ENCODE results near the gene FURIN. TPM values are rescaled to one million over a fixed set of nuclear protein-coding genes. Genes with fewer than 3 reads are reported as not detected.
"Not testable (repeated sequence)": the region's sequence is repeated elsewhere in the genome, so short reads cannot be mapped to it uniquely, and the experiment has no call there.

Gene FURIN
- total RNA-seq, 1 experiment from 2014 or later: 62.0 TPM

DNA sequence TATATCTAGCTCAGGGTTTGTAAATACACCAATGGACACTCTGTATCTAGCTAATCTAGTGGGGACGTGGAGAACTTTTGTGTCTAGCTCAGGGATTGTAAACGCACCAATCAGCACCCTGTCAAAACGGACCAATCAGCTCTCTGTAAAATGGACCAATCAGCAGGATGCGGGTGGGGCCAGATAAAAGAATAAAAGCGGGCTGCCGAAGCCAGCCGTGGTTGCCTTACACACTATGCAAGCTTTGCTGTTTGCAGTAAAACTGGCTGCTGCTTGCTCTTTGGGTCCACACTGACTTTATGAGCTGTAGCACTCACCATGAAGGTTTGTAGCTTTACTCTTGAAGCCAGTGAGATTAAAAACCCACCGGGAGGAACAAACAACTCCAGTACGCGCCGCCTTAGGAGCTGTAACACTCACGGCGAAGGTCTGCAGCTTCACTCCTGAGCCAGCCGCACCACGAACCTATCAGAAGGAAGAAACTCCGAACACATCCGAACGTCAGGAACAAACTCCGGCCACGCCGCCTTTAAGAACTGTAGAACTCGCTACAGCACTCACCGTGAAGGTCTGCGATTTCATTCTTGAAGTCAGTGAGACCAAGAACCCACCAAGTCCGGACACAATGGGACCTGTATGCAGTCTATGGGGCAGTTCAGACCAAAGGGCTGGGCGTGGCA is 42.0 kb upstream of the FURIN start:
- H3K36me3 ChIP-seq (ENCODE audit: control insufficient read depth, insufficient read depth, low read length); DNase-seq (ENCODE audit: low read depth, low spot score); H3K27ac ChIP-seq (ENCODE audit: low read length); in situ Hi-C loops (cut with HindIII; ENCODE audit: low pct_unique_long_range_greater_than_20kb, low sequenced_read_pairs); H3K27me3 ChIP-seq (ENCODE audit: control insufficient read depth, insufficient read depth, low read length); H3K4me1 ChIP-seq (ENCODE audit: control insufficient read depth, insufficient read depth, low read length); H3K9me3 ChIP-seq (ENCODE audit: control insufficient read depth, insufficient read depth, low read depth, low read length); BruUV-seq (replicated peaks); ATAC-seq; intact Hi-C loops (cut with micrococcal nuclease; ENCODE audit: unreplicated experiment); H3K4me3 ChIP-seq (ENCODE audit: low read depth in 2 of 2, low read length in 2 of 2): not testable (repeated sequence)
- CTCF ChIA-PET: interaction anchor here (1.5 kb wide), 1 partner anchor 8 kb away, joined by 3 read pairs; no protein-coding TSS in a partner anchor
- POLR2A ChIA-PET: interaction anchor here (0.6 kb wide), 1 partner anchor 45 kb away, joined by 7 read pairs; no protein-coding TSS in a partner anchor

DNA sequence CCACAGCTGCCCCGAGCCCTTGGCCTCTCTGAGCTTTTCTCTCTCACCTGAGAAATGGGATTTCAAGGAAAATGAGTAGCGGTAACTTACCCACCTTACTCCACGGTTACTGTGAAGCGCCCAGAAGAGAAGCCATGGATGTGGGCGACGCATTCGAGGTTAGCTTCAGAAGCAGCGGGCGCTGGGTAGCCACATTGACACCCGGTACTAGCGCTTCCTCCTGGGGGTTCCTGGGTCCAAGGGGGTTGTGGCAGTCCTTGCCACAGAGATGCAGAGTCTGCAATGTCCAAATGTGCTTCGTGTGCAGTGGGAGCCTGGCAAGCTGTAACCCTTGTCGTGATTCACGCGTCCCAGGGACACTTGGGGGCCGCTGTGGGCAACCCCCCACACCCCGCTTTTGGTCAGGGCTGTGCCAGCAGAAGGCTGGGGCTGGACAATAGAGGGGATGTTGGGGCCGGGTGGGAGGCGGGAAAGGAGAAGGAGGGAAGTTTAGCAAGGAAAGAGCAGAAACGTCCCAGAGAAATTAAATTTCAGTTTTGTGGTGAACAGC is 41.4 kb upstream of the FURIN start:
- intact Hi-C loops (cut with micrococcal nuclease; ENCODE audit: unreplicated experiment): no loop called here
- in situ Hi-C loops (cut with HindIII; ENCODE audit: low pct_unique_long_range_greater_than_20kb, low sequenced_read_pairs): no loop called here
- Histone ChIP-seq H3K4me3 (ENCODE audit: low read depth in 2 of 2, low read length in 2 of 2) (no peak overlapping the region), H3K36me3 (ENCODE audit: control insufficient read depth, insufficient read depth, low read length) (no peaks in the 10 kb centered on the region), H3K9me3 (ENCODE audit: control insufficient read depth, insufficient read depth, low read depth, low read length) (no peaks in the 10 kb centered on the region), H3K27ac (ENCODE audit: low read length) (no peak overlapping the region), H3K27me3 (ENCODE audit: control insufficient read depth, insufficient read depth, low read length) (no peaks in the 10 kb centered on the region), H3K4me1 (ENCODE audit: control insufficient read depth, insufficient read depth, low read length) (no peaks in the 10 kb centered on the region)
- POLR2A ChIA-PET: no interaction called here
- CTCF ChIA-PET: interaction anchor here (1.5 kb wide), 1 partner anchor 9 kb away, joined by 3 read pairs; no protein-coding TSS in a partner anchor
- no peak for TF ChIP-seq POLR2AphosphoS5 (IDR thresholded peaks at IDR 0.05; ENCODE audit: low read depth, low read length)
- TF ChIP-seq TCF7L2 (IDR thresholded peaks at IDR 0.05; ENCODE audit: low read depth, low read length): no peak
- TF ChIP-seq, protein P1, sequence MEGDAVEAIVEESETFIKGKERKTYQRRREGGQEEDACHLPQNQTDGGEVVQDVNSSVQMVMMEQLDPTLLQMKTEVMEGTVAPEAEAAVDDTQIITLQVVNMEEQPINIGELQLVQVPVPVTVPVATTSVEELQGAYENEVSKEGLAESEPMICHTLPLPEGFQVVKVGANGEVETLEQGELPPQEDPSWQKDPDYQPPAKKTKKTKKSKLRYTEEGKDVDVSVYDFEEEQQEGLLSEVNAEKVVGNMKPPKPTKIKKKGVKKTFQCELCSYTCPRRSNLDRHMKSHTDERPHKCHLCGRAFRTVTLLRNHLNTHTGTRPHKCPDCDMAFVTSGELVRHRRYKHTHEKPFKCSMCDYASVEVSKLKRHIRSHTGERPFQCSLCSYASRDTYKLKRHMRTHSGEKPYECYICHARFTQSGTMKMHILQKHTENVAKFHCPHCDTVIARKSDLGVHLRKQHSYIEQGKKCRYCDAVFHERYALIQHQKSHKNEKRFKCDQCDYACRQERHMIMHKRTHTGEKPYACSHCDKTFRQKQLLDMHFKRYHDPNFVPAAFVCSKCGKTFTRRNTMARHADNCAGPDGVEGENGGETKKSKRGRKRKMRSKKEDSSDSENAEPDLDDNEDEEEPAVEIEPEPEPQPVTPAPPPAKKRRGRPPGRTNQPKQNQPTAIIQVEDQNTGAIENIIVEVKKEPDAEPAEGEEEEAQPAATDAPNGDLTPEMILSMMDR (IDR thresholded peaks at IDR 0.05): no peak
- TF ChIP-seq, protein P2, sequence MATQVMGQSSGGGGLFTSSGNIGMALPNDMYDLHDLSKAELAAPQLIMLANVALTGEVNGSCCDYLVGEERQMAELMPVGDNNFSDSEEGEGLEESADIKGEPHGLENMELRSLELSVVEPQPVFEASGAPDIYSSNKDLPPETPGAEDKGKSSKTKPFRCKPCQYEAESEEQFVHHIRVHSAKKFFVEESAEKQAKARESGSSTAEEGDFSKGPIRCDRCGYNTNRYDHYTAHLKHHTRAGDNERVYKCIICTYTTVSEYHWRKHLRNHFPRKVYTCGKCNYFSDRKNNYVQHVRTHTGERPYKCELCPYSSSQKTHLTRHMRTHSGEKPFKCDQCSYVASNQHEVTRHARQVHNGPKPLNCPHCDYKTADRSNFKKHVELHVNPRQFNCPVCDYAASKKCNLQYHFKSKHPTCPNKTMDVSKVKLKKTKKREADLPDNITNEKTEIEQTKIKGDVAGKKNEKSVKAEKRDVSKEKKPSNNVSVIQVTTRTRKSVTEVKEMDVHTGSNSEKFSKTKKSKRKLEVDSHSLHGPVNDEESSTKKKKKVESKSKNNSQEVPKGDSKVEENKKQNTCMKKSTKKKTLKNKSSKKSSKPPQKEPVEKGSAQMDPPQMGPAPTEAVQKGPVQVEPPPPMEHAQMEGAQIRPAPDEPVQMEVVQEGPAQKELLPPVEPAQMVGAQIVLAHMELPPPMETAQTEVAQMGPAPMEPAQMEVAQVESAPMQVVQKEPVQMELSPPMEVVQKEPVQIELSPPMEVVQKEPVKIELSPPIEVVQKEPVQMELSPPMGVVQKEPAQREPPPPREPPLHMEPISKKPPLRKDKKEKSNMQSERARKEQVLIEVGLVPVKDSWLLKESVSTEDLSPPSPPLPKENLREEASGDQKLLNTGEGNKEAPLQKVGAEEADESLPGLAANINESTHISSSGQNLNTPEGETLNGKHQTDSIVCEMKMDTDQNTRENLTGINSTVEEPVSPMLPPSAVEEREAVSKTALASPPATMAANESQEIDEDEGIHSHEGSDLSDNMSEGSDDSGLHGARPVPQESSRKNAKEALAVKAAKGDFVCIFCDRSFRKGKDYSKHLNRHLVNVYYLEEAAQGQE (IDR thresholded peaks at IDR 0.05; ENCODE audit: insufficient read depth in 1 of 2, low read depth in 2 of 2, low read length in 1 of 2): no peak
- no peak for TF ChIP-seq SIN3A (IDR thresholded peaks at IDR 0.05; ENCODE audit: borderline replicate concordance, insufficient read depth, low read depth, low read length)
- ATAC-seq (no peak), DNase-seq (ENCODE audit: low read depth, low spot score) (no peak)
- no TSS peak for BruUV-seq (replicated peaks)

DNA sequence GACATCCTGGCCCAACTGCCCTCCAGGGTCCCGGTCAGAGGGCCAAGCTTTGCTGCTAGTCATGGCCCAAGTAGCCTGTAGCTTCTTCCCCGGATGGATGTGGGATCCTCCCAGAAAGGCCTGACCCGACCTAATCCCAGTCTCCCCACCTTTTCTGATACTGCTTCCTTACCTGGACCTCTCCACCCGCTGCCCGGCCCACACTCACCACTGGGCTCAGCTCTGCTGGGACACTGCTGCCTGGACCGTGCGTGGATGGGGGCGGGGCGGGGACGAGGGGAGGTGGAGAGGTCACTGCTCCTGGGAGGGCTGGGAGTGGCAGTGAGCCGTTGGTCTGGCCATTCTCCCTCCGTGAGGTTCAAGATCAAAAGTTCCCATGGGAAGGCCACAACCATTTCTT is 40.3 kb upstream of the FURIN start:
- no peak overlapping the region for H3K4me3 ChIP-seq (ENCODE audit: low read depth in 2 of 2, low read length in 2 of 2)
- ChIA-PET CTCF (no interaction called here), POLR2A (interaction anchor here (0.6 kb wide), 1 partner anchor 265 kb away, joined by 3 read pairs; no protein-coding TSS in a partner anchor)
- ATAC-seq (no peak), DNase-seq (ENCODE audit: low read depth, low spot score) (no peak)
- no TSS peak for BruUV-seq (replicated peaks)
- in situ Hi-C loops (cut with HindIII; ENCODE audit: low pct_unique_long_range_greater_than_20kb, low sequenced_read_pairs): no loop called here
- no peaks in the 10 kb centered on the region for H3K36me3 ChIP-seq (ENCODE audit: control insufficient read depth, insufficient read depth, low read length)
- TF ChIP-seq TCF7L2 (IDR thresholded peaks at IDR 0.05; ENCODE audit: low read depth, low read length) (no peak), POLR2AphosphoS5 (IDR thresholded peaks at IDR 0.05; ENCODE audit: low read depth, low read length) (no peak)
- TF ChIP-seq, protein P1 (IDR thresholded peaks at IDR 0.05): no peak
- TF ChIP-seq, protein P2 (IDR thresholded peaks at IDR 0.05; ENCODE audit: insufficient read depth in 1 of 2, low read depth in 2 of 2, low read length in 1 of 2): no peak
- no peaks in the 10 kb centered on the region for H3K9me3 ChIP-seq (ENCODE audit: control insufficient read depth, insufficient read depth, low read depth, low read length)
- intact Hi-C loops (cut with micrococcal nuclease; ENCODE audit: unreplicated experiment): no loop called here
- no peaks in the 10 kb centered on the region for H3K27me3 ChIP-seq (ENCODE audit: control insufficient read depth, insufficient read depth, low read length)
- no peak overlapping the region for H3K27ac ChIP-seq (ENCODE audit: low read length)
- no peaks in the 10 kb centered on the region for H3K4me1 ChIP-seq (ENCODE audit: control insufficient read depth, insufficient read depth, low read length)
